ENCODE data around the gene TARS1. TPM values are rescaled to one million over a fixed set of nuclear protein-coding genes. Genes with fewer than 3 reads are reported as not detected.

The TARS1 gene
- total and polyA plus RNA-seq, 2 of the 8 experiments (the other 6 are each of a cell fraction or from before 2014, with no cell fraction given) = 94.4 to 445 TPM

DNA sequence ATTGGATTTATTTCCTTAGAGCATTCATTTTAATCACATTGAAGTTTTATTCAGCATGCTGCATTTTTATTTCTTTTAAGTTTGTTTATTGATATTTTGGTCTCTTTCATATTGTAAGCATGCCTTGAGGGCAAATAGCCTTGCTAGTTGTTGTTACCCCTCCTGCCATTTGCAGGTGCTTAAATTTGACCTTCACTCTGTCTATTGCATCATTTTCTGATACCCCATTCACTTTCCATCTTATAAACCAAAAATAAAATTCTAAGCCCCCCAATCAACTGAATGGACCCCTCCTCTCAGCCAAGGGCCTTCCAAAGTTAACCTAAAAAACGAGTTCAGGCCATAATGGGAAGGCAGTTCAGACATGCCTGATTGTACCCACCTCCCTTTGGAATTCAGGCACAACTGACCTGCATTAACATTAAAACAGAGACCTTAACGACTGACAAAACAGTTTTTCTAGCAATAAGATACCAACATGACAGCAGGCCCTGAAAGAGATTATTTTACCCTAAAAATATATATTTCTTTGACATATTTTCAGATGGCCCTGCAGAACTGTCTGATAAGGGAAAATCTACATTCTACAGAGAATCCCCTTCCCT lies 32.1 kb downstream of the TARS1 start (continued):
- TF ChIP-seq, protein P1, sequence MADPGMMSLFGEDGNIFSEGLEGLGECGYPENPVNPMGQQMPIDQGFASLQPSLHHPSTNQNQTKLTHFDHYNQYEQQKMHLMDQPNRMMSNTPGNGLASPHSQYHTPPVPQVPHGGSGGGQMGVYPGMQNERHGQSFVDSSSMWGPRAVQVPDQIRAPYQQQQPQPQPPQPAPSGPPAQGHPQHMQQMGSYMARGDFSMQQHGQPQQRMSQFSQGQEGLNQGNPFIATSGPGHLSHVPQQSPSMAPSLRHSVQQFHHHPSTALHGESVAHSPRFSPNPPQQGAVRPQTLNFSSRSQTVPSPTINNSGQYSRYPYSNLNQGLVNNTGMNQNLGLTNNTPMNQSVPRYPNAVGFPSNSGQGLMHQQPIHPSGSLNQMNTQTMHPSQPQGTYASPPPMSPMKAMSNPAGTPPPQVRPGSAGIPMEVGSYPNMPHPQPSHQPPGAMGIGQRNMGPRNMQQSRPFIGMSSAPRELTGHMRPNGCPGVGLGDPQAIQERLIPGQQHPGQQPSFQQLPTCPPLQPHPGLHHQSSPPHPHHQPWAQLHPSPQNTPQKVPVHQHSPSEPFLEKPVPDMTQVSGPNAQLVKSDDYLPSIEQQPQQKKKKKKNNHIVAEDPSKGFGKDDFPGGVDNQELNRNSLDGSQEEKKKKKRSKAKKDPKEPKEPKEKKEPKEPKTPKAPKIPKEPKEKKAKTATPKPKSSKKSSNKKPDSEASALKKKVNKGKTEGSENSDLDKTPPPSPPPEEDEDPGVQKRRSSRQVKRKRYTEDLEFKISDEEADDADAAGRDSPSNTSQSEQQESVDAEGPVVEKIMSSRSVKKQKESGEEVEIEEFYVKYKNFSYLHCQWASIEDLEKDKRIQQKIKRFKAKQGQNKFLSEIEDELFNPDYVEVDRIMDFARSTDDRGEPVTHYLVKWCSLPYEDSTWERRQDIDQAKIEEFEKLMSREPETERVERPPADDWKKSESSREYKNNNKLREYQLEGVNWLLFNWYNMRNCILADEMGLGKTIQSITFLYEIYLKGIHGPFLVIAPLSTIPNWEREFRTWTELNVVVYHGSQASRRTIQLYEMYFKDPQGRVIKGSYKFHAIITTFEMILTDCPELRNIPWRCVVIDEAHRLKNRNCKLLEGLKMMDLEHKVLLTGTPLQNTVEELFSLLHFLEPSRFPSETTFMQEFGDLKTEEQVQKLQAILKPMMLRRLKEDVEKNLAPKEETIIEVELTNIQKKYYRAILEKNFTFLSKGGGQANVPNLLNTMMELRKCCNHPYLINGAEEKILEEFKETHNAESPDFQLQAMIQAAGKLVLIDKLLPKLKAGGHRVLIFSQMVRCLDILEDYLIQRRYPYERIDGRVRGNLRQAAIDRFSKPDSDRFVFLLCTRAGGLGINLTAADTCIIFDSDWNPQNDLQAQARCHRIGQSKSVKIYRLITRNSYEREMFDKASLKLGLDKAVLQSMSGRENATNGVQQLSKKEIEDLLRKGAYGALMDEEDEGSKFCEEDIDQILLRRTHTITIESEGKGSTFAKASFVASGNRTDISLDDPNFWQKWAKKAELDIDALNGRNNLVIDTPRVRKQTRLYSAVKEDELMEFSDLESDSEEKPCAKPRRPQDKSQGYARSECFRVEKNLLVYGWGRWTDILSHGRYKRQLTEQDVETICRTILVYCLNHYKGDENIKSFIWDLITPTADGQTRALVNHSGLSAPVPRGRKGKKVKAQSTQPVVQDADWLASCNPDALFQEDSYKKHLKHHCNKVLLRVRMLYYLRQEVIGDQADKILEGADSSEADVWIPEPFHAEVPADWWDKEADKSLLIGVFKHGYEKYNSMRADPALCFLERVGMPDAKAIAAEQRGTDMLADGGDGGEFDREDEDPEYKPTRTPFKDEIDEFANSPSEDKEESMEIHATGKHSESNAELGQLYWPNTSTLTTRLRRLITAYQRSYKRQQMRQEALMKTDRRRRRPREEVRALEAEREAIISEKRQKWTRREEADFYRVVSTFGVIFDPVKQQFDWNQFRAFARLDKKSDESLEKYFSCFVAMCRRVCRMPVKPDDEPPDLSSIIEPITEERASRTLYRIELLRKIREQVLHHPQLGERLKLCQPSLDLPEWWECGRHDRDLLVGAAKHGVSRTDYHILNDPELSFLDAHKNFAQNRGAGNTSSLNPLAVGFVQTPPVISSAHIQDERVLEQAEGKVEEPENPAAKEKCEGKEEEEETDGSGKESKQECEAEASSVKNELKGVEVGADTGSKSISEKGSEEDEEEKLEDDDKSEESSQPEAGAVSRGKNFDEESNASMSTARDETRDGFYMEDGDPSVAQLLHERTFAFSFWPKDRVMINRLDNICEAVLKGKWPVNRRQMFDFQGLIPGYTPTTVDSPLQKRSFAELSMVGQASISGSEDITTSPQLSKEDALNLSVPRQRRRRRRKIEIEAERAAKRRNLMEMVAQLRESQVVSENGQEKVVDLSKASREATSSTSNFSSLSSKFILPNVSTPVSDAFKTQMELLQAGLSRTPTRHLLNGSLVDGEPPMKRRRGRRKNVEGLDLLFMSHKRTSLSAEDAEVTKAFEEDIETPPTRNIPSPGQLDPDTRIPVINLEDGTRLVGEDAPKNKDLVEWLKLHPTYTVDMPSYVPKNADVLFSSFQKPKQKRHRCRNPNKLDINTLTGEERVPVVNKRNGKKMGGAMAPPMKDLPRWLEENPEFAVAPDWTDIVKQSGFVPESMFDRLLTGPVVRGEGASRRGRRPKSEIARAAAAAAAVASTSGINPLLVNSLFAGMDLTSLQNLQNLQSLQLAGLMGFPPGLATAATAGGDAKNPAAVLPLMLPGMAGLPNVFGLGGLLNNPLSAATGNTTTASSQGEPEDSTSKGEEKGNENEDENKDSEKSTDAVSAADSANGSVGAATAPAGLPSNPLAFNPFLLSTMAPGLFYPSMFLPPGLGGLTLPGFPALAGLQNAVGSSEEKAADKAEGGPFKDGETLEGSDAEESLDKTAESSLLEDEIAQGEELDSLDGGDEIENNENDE (IDR thresholded peaks at IDR 0.05; ENCODE audit: insufficient replicate concordance, low read length) = peak; percentile 29
- TF ChIP-seq RNF2 (IDR thresholded peaks at IDR 0.05; ENCODE audit: borderline replicate concordance, low read depth, low read length, missing control alignments, poor library complexity, severe bottlenecking) (no peak), YY1 (IDR thresholded peaks at IDR 0.05; ENCODE audit: low read depth, low read length) (no peak), SIN3A (conservative IDR thresholded peaks at IDR 0.05 in 1 of 2, IDR thresholded peaks at IDR 0.05 in 1 of 2; ENCODE audit: low read depth in 1 of 2, low read length in 2 of 2) (no peak), TEAD4 (IDR thresholded peaks at IDR 0.05; ENCODE audit: low read depth, low read length) (peak; percentile 76), POU5F1 (IDR thresholded peaks at IDR 0.05; ENCODE audit: low read depth, low read length) (no peak), TAF1 (IDR thresholded peaks at IDR 0.05; ENCODE audit: low read depth, low read length) (no peak), JUN (IDR thresholded peaks at IDR 0.05; ENCODE audit: low read depth, low read length) (no peak), SAP30 (IDR thresholded peaks at IDR 0.05; ENCODE audit: insufficient read depth, insufficient replicate concordance, low read length) (no peak), POLR2AphosphoS5 (IDR thresholded peaks at IDR 0.05; ENCODE audit: low read depth, low read length) (peak; percentile 46; the same call in 1 of the 2 replicates)
